GM12878 (cell line): Measurements from ENCODE around the gene CYP4Z1. TPM values are rescaled to one million over a fixed set of nuclear protein-coding genes. Genes with fewer than 3 reads are reported as not detected.

Experiments
- ATAC-seq: fragments of 200-7000 bp; cut with Tn5 transposase; 3 replicates; pipeline ENCODE4 v1.9.1; 2020; ENCODE audit warnings: mild to moderate bottlenecking, moderate library complexity
- BruUV-seq: library from RNA; stranded (reverse); fragments of 400-500 nt; replicated peaks from 2 replicates; lab custom pipeline; 2021; lab: Mats Ljungman, UMichigan
- CTCF ChIA-PET: fragments of 300-600 bp; sonication (Branson Sonifier 250); formaldehyde crosslinking; extraction: SDS; loops from one replicate; lab custom pipeline; 2021; ENCODE audit warnings: inconsistent platforms; lab: Yijun Ruan, JAX
- POLR2A ChIA-PET: fragments of 350-600 bp; formaldehyde crosslinking; extraction: SDS; loops from one replicate; lab custom pipeline; 2021; ENCODE audit warnings: inconsistent platforms; lab: Charles Lee
- RAD21 ChIA-PET: fragments of 300-600 bp; sonication (Branson Sonifier 250); formaldehyde crosslinking; loops from one replicate; lab custom pipeline; 2023; ENCODE audit warnings: antibody characterized with exemption; ENCODE audit not compliant: unreplicated experiment; lab: Charles Lee
- SMC1A ChIA-PET: fragments of 300-600 bp; sonication (Branson Sonifier 250); formaldehyde crosslinking; loops from one replicate; lab custom pipeline; 2023; ENCODE audit not compliant: unreplicated experiment, uncharacterized antibody; lab: Charles Lee
- DNase-seq: peaks from one replicate; pipeline ENCODE4 v3.0.0-alpha.2; 2011; ENCODE audit warnings: low read depth, low spot score
- FAIRE-seq: peaks from 3 replicates; lab custom pipeline; 2011; peaks lifted over from hg19 to GRCh38; lab: Jason Lieb, UNC
- H2AFZ ChIP-seq: 2 replicates; pipeline ENCODE4 v1.6.0; 2011; ENCODE audit warnings: low read depth, low read length, control low read depth; ENCODE audit not compliant: control insufficient read depth
- H3K27ac ChIP-seq: 2 replicates; pipeline ENCODE4 v1.5.1; 2011; ENCODE audit warnings: control low read depth; ENCODE audit not compliant: control insufficient read depth, insufficient read depth
- H3K27me3 ChIP-seq, 2 experiments: replicated peaks in 1 of 2; 2 replicates each; pipeline versions ENCODE4 v1.6.0 to v1.6.1; 2011; ENCODE audit warnings: low read length in 1 of 2; ENCODE audit not compliant: control insufficient read depth in 2 of 2, insufficient read depth in 2 of 2
- H3K36me3 ChIP-seq, 2 experiments: 2 replicates each; pipeline ENCODE4 v1.5.1; 2011; ENCODE audit warnings: low read length in 1 of 2; ENCODE audit not compliant: control insufficient read depth in 2 of 2, insufficient read depth in 2 of 2
- H3K4me1 ChIP-seq: 2 replicates; pipeline ENCODE4 v1.6.1; 2011; ENCODE audit warnings: mild to moderate bottlenecking, low read length, moderate library complexity, mixed read lengths; ENCODE audit not compliant: control insufficient read depth, insufficient read depth
- H3K4me2 ChIP-seq: 2 replicates; pipeline ENCODE4 v1.6.0; 2011; ENCODE audit warnings: control low read depth; ENCODE audit not compliant: control insufficient read depth, insufficient read depth
- H3K4me3 ChIP-seq: fragments of 200-600 bp; sonication (generic); 2 replicates; pipeline ENCODE4 v1.5.1; 2016
- H3K79me2 ChIP-seq: 2 replicates; pipeline ENCODE4 v1.6.0; 2011; ENCODE audit warnings: low read length; ENCODE audit not compliant: control insufficient read depth, insufficient read depth
- H3K9ac ChIP-seq: 2 replicates; pipeline ENCODE4 v1.8.0; 2011; ENCODE audit warnings: low read length, control low read depth, mixed read lengths; ENCODE audit not compliant: control insufficient read depth, insufficient read depth
- H3K9me3 ChIP-seq: replicated peaks from 3 replicates; pipeline ENCODE4 v1.5.1; 2011; ENCODE audit warnings: mild to moderate bottlenecking, low read length; ENCODE audit not compliant: control insufficient read depth, insufficient read depth
- H4K20me1 ChIP-seq: 2 replicates; pipeline ENCODE4 v1.6.0; 2011; ENCODE audit not compliant: control insufficient read depth, insufficient read depth
- CBX5 ChIP-seq: sonication (generic); IDR thresholded peaks from 2 replicates; pipeline ENCODE4 v1.6.1; 2016; ENCODE audit warnings: low read depth, moderate library complexity, mild to moderate bottlenecking, inconsistent platforms
- CREB1 ChIP-seq: IDR thresholded peaks from 2 replicates; pipeline ENCODE4 v1.6.1; 2012; ENCODE audit warnings: low read depth, mild to moderate bottlenecking, inconsistent platforms
- HCFC1 ChIP-seq: fragments of 150-350 bp; IDR thresholded peaks from 2 replicates; pipeline ENCODE4 v1.6.1; 2014; ENCODE audit warnings: low read length
- HDGF ChIP-seq: fragments of 450-650 bp; IDR thresholded peaks from 2 replicates; pipeline ENCODE4 v1.6.1; 2016; ENCODE audit warnings: antibody characterized with exemption
- JUND ChIP-seq: IDR thresholded peaks from 2 replicates; pipeline ENCODE4 v1.6.1; 2012; ENCODE audit warnings: low read depth, mild to moderate bottlenecking, low read length, improper control_type of control experiment, moderate library complexity
- POLR2AphosphoS5 ChIP-seq: IDR thresholded peaks from 2 replicates; pipeline ENCODE4 v1.6.1; 2011; ENCODE audit warnings: mild to moderate bottlenecking, low read length, inconsistent platforms
- RB1 ChIP-seq: fragments of 450-650 bp; formaldehyde crosslinking; IDR thresholded peaks from 2 replicates; pipeline ENCODE4 v1.6.1; 2017; ENCODE audit warnings: mild to moderate bottlenecking, borderline replicate concordance
- RELB ChIP-seq: fragments of 450-650 bp; IDR thresholded peaks from 2 replicates; pipeline ENCODE4 v1.6.1; 2017; ENCODE audit warnings: low read depth, mild to moderate bottlenecking, moderate library complexity
- STAT1 ChIP-seq: fragments of 450-650 bp; conservative IDR thresholded peaks from 2 replicates; pipeline ENCODE4 v1.6.1; 2014; ENCODE audit warnings: antibody characterized with exemption, mild to moderate bottlenecking
- TBL1XR1 ChIP-seq: IDR thresholded peaks from 2 replicates; pipeline ENCODE4 v1.6.1; 2012; ENCODE audit warnings: low read depth, low read length, improper control_type of control experiment
- TCF3 ChIP-seq: IDR thresholded peaks from 2 replicates; pipeline ENCODE4 v1.6.1; 2012; ENCODE audit warnings: low read depth, mild to moderate bottlenecking, low read length, borderline replicate concordance; ENCODE audit not compliant: insufficient read depth
- YBX1 ChIP-seq: fragments of 450-650 bp; IDR thresholded peaks from 2 replicates; pipeline ENCODE4 v1.6.1; 2016; ENCODE audit warnings: antibody characterized with exemption
- ZZZ3 ChIP-seq: IDR thresholded peaks from 2 replicates; pipeline ENCODE4 v1.6.1; 2011; ENCODE audit warnings: low read depth; ENCODE audit not compliant: control insufficient read depth, insufficient read length
- in situ Hi-C: fragments of 300-500 bp; cut with MboI; formaldehyde crosslinking; loops from 9 replicates; pipeline ENCODE4 v1.14.3; 2018; ENCODE audit warnings: mixed read lengths
- intact Hi-C: fragments of 100-400 bp; cut with micrococcal nuclease; formaldehyde crosslinking; loops from one replicate; pipeline ENCODE4 v1.14.2; 2022; ENCODE audit not compliant: unreplicated experiment
- polyA plus RNA-seq, 11 experiments: library from polyadenylated mRNA; depleted of rRNA in 4 of 11; unstranded in 6 of 11; stranded (reverse) in 5 of 11; fragments of >200 nt; fragmentation: Nextera tagmentation in 4 of 11; fragmentation: Illumina TruSeq in 1 of 11; extraction: Ambion mirVana in 4 of 11; extraction: Trizol in 1 of 11; gene quantifications; 1 replicate in 1 of 11; 2 replicates in 10 of 11; pipeline versions ENCODE4 v1.2.1 to v1.2.3, GENCODE V29; 2011 to 2016; ENCODE audit warnings: inconsistent platforms in 2 of 11, missing spikeins in 2 of 11, low read depth in 1 of 11
- total RNA-seq, 4 experiments: library from RNA; depleted of rRNA in 3 of 4; stranded (reverse); fragments of >200 nt in 3 of 4; fragmentation: Illumina TruSeq in 1 of 4; extraction: Trizol in 1 of 4; gene quantifications; 2 replicates each; pipeline versions ENCODE4 v1.2.1 to v1.2.3, GENCODE V29; 2013 to 2021

Gene CYP4Z1
- total and polyA plus RNA-seq, 10 of the 15 experiments (the other 5 are each of a cell fraction or from before 2014, with no cell fraction given) = not detected

- H3K27me3 ChIP-seq = no peaks in the 10 kb centered on the region
- POLR2A ChIA-PET = no interaction called here
- no peaks in the 10 kb centered on the region for H4K20me1 ChIP-seq
- no peaks in the 10 kb centered on the region for H3K9me3 ChIP-seq
- DNase-seq = no peak
- H2AFZ ChIP-seq = no peak overlapping the region
- no peak overlapping the region for H3K27ac ChIP-seq
- CTCF ChIA-PET = no interaction called here
- FAIRE-seq = no peak
- H3K4me3 ChIP-seq = no peak overlapping the region
- H3K79me2 ChIP-seq = no peaks in the 10 kb centered on the region
- no peaks in the 10 kb centered on the region for H3K4me1 ChIP-seq
- no peak for ATAC-seq
- SMC1A ChIA-PET = no interaction called here
- H3K36me3 ChIP-seq = no peaks in the 10 kb centered on the region
- no peak overlapping the region for H3K4me2 ChIP-seq
- BruUV-seq = no TSS peak
- in situ Hi-C loops (no loop called here), intact Hi-C loops (no loop called here)
- H3K9ac ChIP-seq = no peak overlapping the region
- RAD21 ChIA-PET = no interaction called here
- TF ChIP-seq CREB1 (no peak), YBX1 (no peak), RELB (no peak), JUND (no peak), HDGF (no peak), TBL1XR1 (no peak), POLR2AphosphoS5 (no peak), HCFC1 (no peak), RB1 (no peak), CBX5 (no peak), TCF3 (no peak), STAT1 (no peak), ZZZ3 (no peak)
Observed at GRCh38 chr1:47160716-47161115, 93.7 kb downstream of the CYP4Z1 start.
